Epithelial cell of esophagus (primary cell): ENCODE measurements around the gene MDM2.
"Not testable (repeated sequence)": the region's sequence is repeated elsewhere in the genome, so short reads cannot be mapped to it uniquely, and the experiment has no call there.

Experiments
- DNase-seq: peaks from one replicate; pipeline ENCODE4 v3.0.0; 2010; ENCODE audit warnings: low read depth
- H3K4me3 ChIP-seq: 2 replicates; pipeline ENCODE4 v1.5.1; 2011; ENCODE audit warnings: mild to moderate bottlenecking, low read length, control low read depth
- TF ChIP-seq, protein P1 (sequence below): IDR thresholded peaks from 2 replicates; pipeline ENCODE4 v1.5.1; 2011; ENCODE audit warnings: low read depth, mild to moderate bottlenecking, low read length, control low read depth, inconsistent platforms; ENCODE audit not compliant: insufficient read depth; ENCODE audit errors: missing control alignments

MDM2 gene

DNA sequence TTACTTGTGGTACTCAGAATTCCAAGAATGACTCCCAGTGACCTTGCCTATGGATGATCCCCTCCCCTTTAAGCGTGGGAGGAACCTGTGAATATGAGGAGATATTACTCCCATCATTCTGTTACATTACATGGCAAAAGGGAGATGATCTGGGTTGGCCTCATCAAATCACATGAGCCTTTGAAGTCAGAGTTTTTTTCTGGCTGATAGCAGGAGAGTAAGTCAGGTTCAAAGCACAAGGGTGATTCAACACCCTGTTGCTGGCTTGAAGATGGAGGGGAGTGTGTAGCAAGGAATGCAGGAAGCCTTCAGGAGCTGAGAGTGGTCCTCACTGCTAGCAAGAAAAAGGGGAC, 9.1 kb upstream of the MDM2 start:
- no peak overlapping the region for H3K4me3 ChIP-seq
- TF ChIP-seq, protein P1, sequence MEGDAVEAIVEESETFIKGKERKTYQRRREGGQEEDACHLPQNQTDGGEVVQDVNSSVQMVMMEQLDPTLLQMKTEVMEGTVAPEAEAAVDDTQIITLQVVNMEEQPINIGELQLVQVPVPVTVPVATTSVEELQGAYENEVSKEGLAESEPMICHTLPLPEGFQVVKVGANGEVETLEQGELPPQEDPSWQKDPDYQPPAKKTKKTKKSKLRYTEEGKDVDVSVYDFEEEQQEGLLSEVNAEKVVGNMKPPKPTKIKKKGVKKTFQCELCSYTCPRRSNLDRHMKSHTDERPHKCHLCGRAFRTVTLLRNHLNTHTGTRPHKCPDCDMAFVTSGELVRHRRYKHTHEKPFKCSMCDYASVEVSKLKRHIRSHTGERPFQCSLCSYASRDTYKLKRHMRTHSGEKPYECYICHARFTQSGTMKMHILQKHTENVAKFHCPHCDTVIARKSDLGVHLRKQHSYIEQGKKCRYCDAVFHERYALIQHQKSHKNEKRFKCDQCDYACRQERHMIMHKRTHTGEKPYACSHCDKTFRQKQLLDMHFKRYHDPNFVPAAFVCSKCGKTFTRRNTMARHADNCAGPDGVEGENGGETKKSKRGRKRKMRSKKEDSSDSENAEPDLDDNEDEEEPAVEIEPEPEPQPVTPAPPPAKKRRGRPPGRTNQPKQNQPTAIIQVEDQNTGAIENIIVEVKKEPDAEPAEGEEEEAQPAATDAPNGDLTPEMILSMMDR, result no peak
- DNase-seq, result no peak

GRCh38 chr12:68800294-68800693, 7.7 kb upstream of the MDM2 start:
- no peak overlapping the region for H3K4me3 ChIP-seq
- DNase-seq, result peak; percentile 69
- TF ChIP-seq, protein P1, result no peak

DNA sequence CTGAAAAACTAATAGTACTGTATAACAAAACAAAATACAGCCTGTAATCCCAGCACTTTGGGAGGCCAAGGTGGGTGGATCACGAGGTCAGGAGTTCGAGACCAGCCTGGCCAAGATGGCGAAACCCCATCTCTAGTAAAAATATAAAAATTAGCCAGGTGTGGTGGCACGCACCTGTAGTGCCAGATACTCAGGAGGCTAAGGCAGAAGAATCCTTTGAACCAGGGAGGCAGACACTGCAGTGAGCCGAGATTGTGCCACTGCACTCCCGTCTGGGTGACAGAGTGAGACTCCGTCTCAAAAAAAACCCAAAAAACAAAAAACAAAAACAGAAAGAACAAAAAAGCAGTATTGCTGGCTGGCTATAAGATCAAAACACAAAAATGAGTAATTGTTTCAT, 6.9 kb upstream of the MDM2 start:
- not testable (repeated sequence) for H3K4me3 ChIP-seq, DNase-seq

DNA sequence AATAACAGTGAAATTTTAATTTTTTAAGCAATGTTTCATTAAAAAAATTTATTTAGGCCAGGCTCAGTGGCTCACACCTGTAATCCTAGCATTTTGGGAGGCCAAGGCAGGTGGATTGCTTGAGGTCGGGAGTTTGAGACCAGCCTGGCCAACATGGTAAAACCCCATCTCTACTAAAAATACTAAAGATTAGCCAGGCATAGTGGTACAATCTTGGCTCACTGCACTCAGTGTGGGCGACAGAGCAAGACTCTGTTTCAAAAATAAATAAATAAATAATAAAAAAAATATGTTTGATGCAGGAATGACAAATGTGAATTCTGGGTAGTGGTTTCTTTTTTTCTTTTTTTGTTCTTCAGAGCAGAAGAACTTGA, 5.6 kb upstream of the MDM2 start:
- not testable (repeated sequence) for H3K4me3 ChIP-seq, DNase-seq

DNA sequence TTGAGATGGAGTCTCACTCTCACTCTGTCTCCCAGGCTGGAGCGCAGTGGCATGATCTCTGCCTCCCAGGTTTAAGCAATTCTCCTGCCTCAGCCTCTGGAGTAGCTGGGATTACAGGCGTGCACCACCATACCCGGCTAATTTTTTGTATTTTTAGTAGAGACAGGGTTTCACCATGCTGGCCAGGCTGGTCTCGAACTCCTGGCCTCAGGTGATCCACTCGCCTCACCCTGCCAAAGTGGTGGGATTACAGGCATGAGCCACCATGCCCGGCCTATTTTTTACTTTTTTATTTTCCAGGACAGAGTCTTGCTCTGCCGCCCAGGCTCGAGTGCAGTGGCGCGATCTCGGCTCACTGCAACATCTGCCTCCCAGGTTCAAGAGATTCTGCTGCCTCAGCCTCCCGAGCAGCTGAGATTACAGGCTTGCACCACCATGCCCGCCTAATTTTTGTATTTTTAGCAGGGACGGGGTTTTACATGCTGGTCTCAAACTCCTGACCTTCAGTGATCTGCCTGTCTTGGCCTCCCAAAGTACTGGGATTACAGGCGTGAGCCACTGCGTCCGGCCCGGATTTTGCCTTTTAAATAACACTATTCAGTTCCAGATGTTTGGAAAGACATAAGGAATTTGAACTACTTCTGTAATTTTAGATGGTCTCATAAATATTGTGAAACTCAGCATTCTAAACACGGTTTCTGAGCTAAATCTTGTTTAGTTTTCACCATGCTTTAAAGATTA, 4.9 kb upstream of the MDM2 start:
- H3K4me3 ChIP-seq, DNase-seq: not testable (repeated sequence)

DNA sequence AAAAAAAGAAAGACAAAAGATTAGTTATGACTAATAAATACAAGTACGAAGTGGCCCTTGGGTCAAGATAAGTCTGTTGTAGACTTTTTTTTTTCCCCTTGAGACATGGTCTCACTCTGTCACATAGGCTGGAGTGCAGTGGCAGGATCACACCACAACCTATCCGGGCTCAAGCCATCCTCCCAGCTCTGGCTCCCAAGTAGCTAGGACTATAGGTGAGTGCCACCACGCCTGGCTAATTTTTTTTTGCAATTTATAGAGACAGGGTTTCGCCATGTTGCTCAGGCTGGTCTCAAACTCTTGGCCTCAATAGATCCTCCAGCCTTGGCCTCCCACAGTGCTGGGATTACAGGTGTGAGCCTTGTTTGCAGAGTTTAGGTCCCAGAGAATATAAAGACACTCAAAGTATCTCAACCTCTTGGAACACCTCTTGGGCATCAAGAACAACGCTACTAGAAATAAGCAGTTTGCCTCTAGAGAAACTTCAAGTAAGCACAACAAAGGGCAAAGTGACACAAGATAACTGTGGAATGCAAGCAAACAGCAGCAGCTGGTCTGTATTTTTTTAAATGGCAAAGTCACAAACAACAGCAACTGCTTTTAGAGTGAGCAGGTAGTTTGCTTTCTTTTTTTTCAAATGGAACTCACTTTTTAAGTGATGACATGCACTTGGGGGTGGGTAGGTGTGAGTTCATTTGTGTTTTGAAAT, 3.9 kb upstream of the MDM2 start:
- no peak for DNase-seq
- TF ChIP-seq, protein P1, result no peak

DNA sequence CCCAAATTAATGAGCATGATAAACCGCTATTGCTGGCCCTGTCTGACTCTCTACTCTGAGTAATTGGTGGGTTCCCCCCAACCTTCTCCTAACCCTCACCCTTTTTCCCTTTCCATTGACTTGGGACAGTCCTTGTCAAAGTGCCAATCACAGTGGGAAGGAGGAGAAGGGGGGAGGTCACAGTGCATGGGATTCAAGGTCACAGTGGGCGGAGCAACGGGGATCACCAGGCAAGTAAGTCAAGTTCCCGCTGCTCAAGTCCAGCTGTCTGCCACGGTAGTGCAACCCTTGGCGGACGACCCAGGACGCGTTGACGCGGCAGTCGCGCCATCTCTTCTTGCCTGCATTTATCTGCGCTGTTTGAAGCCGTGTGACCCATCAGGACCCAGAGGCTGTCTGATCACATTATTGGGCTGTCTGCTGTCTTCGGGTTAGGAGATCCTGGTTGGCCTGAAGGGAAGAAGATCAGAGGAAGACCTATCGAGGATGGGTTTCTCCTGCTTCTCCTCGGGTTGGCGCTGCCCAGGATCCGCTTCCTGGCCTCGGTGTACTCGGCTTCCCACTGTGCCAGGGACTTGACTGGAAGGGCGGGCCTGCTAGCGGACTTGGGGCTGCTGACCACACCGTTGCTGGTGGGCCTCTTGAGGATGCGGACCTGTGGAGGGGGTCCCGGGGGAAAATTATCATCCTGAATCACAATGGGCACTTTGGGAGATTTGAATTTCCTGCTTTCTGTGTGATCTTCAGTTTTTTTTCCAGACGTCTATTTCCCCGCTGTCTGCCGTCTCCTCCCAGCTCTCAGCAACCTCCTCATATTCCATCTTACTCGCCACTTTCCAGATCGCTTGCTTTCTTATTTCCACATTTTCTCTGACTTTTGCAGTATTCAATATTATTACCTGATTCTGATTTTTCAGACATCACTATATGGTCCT, 3.1 kb upstream of the MDM2 start:
- no peak overlapping the region for H3K4me3 ChIP-seq

More for the DNA sequence above, 3.9 kb upstream of the MDM2 start:
- no peak overlapping the region for H3K4me3 ChIP-seq

GRCh38 chr12:68805592-68806120, 2.3 kb upstream of the MDM2 start:
- H3K4me3 ChIP-seq, result no peak overlapping the region
- TF ChIP-seq, protein P1, result no peak
- DNase-seq, result peak; percentile 72

More for the DNA sequence above, 3.1 kb upstream of the MDM2 start:
- TF ChIP-seq, protein P1, result no peak
- DNase-seq, result no peak
